SK-N-SH (cell line): ENCODE measurements around the gene GAGE12F.
"Not testable (repeated sequence)": the region's sequence is repeated elsewhere in the genome, so short reads cannot be mapped to it uniquely, and the experiment has no call there.

Experiments
- CTCF ChIP-seq: fragments of 200-600 bp; sonication (generic); IDR thresholded peaks from 2 replicates; pipeline ENCODE4 v1.6.1; 2017; ENCODE audit warnings: antibody characterized with exemption, mild to moderate bottlenecking, moderate library complexity
- SIN3A ChIP-seq: IDR thresholded peaks from 2 replicates; pipeline ENCODE4 v1.6.1; 2012; ENCODE audit warnings: low read depth, mild to moderate bottlenecking, low read length, moderate library complexity, borderline replicate concordance

DNA sequence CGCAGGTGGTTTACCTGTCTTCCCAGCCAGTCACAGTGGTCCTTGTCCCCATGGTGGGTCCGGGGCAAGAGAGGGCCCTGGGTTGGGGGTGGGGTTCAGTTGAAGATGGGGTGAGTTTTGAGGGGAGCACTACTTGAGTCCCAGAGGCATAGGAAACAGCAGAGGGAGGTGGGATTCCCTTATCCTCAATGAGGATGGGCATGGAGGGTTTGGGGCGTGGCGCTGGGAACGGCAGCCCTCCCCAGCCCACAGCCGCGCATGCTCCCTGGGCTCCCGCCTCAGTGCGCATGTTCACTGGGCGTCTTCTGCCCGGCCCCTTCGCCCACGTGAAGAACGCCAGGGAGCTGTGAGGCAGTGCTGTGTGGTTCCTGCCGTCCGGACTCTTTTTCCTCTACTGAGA lies 38.1 kb downstream of the GAGE12F start, which contains the start of gene GAGE1:
- TF ChIP-seq CTCF, SIN3A: not testable (repeated sequence)
